Measurements from ENCODE around the gene TUBB3. TPM values are rescaled to one million over a fixed set of nuclear protein-coding genes. Genes with fewer than 3 reads are reported as not detected.
A peak's percentile ranks its signal among the peaks of the same experiment; 100 is the strongest.
"Not testable (repeated sequence)": the region's sequence is repeated elsewhere in the genome, so short reads cannot be mapped to it uniquely, and the experiment has no call there.

Gene TUBB3
- total RNA-seq, 1 experiment from 2014 or later = 173 TPM

- H3K36me3 ChIP-seq (ENCODE audit: control insufficient read depth in 1 of 2, insufficient read depth in 2 of 2, low read length in 2 of 2) = 0 out of 4 replicates have a peak, but pooled peaks cover 2 to 14% of the 10 kb centered on the region in 2 experiments
- no peak overlapping the region for H3K4me2 ChIP-seq (ENCODE audit: low read length)
- RAD21 ChIA-PET (ENCODE audit: low non-redundant PET in 1 of 2, low total read pairs in 2 of 2, uncharacterized antibody in 2 of 2, unreplicated experiment in 2 of 2) = no interaction called here
- H3K27ac ChIP-seq (ENCODE audit: low read depth, low read length) = no peak overlapping the region
- H3K4me1 ChIP-seq (ENCODE audit: control insufficient read depth in 1 of 2, insufficient read depth in 2 of 2, low read length in 2 of 2) = peaks cover 2 to 3% of the 10 kb centered on the region in 2 experiments; a peak in 2 of 4 replicates
- no peaks in the 10 kb centered on the region for H3K27me3 ChIP-seq (ENCODE audit: insufficient read depth, low read length)
- H4K20me1 ChIP-seq (ENCODE audit: insufficient read depth) = no peaks in the 10 kb centered on the region
- no TSS peak for BruUV-seq (replicated peaks)
- CTCF ChIA-PET = no interaction called here
- no peak for ATAC-seq
- no peak overlapping the region for H3K9ac ChIP-seq (ENCODE audit: low read length)
- TF ChIP-seq ZBTB33 (IDR thresholded peaks at IDR 0.05; ENCODE audit: extremely low read depth, insufficient replicate concordance, low read length) (no peak), EZH2 (IDR thresholded peaks at IDR 0.05) (no peak), MAX (IDR thresholded peaks at IDR 0.05) (no peak)
- POLR2A ChIA-PET = no interaction called here
- H3K9me2 ChIP-seq (ENCODE audit: insufficient read depth) = no peaks in the 10 kb centered on the region
- intact Hi-C loops (cut with micrococcal nuclease) = no loop called here
- DNase-seq (ENCODE audit: low read depth, low spot score) = no peak
- no peak overlapping the region for H2AFZ ChIP-seq (ENCODE audit: low read depth, low read length, poor library complexity, severe bottlenecking)
- no peaks in the 10 kb centered on the region; a peak in 1 of 4 replicates for H3K9me3 ChIP-seq (ENCODE audit: control insufficient read depth in 1 of 2, insufficient read depth in 1 of 2, low read depth in 1 of 2, low read length in 2 of 2)
- H3K4me3 ChIP-seq (replicated peaks in 1 of 2; ENCODE audit: low read depth in 1 of 2, low read length in 2 of 2) = no peak overlapping the region
- H3K79me2 ChIP-seq (ENCODE audit: insufficient read depth, low read length) = no peaks in the 10 kb centered on the region
Observed at GRCh38 chr16:89966756-89967155, 43.6 kb downstream of the TUBB3 start.

GRCh38 chr16:89967436-89967835, 44.3 kb downstream of the TUBB3 start:
- BruUV-seq (replicated peaks) = TSS peak; percentile 43
- H3K36me3 ChIP-seq (ENCODE audit: control insufficient read depth in 1 of 2, insufficient read depth in 2 of 2, low read length in 2 of 2) = 0 out of 4 replicates have a peak, but pooled peaks cover 2 to 14% of the 10 kb centered on the region in 2 experiments
- H3K9ac ChIP-seq (ENCODE audit: low read length); H3K4me1 ChIP-seq (ENCODE audit: control insufficient read depth in 1 of 2, insufficient read depth in 2 of 2, low read length in 2 of 2); H3K9me3 ChIP-seq (ENCODE audit: control insufficient read depth in 1 of 2, insufficient read depth in 1 of 2, low read depth in 1 of 2, low read length in 2 of 2); H3K4me2 ChIP-seq (ENCODE audit: low read length); RAD21 ChIA-PET (ENCODE audit: low non-redundant PET in 1 of 2, low total read pairs in 2 of 2, uncharacterized antibody in 2 of 2, unreplicated experiment in 2 of 2); H4K20me1 ChIP-seq (ENCODE audit: insufficient read depth); DNase-seq (ENCODE audit: low read depth, low spot score); ATAC-seq; H3K79me2 ChIP-seq (ENCODE audit: insufficient read depth, low read length); H3K27ac ChIP-seq (ENCODE audit: low read depth, low read length); H3K27me3 ChIP-seq (ENCODE audit: insufficient read depth, low read length); CTCF ChIA-PET; POLR2A ChIA-PET; intact Hi-C loops (cut with micrococcal nuclease); H3K9me2 ChIP-seq (ENCODE audit: insufficient read depth); H2AFZ ChIP-seq (ENCODE audit: low read depth, low read length, poor library complexity, severe bottlenecking); H3K4me3 ChIP-seq (replicated peaks in 1 of 2; ENCODE audit: low read depth in 1 of 2, low read length in 2 of 2): not testable (repeated sequence)

GRCh38 chr16:89968074-89968473, 44.9 kb downstream of the TUBB3 start:
- DNase-seq (ENCODE audit: low read depth, low spot score); BruUV-seq (replicated peaks); H3K4me2 ChIP-seq (ENCODE audit: low read length); intact Hi-C loops (cut with micrococcal nuclease); ATAC-seq; H3K27ac ChIP-seq (ENCODE audit: low read depth, low read length); RAD21 ChIA-PET (ENCODE audit: low non-redundant PET in 1 of 2, low total read pairs in 2 of 2, uncharacterized antibody in 2 of 2, unreplicated experiment in 2 of 2); H4K20me1 ChIP-seq (ENCODE audit: insufficient read depth); H2AFZ ChIP-seq (ENCODE audit: low read depth, low read length, poor library complexity, severe bottlenecking); H3K9ac ChIP-seq (ENCODE audit: low read length); H3K4me1 ChIP-seq (ENCODE audit: control insufficient read depth in 1 of 2, insufficient read depth in 2 of 2, low read length in 2 of 2); H3K27me3 ChIP-seq (ENCODE audit: insufficient read depth, low read length); CTCF ChIA-PET; H3K9me2 ChIP-seq (ENCODE audit: insufficient read depth); H3K4me3 ChIP-seq (replicated peaks in 1 of 2; ENCODE audit: low read depth in 1 of 2, low read length in 2 of 2); POLR2A ChIA-PET; H3K79me2 ChIP-seq (ENCODE audit: insufficient read depth, low read length); H3K9me3 ChIP-seq (ENCODE audit: control insufficient read depth in 1 of 2, insufficient read depth in 1 of 2, low read depth in 1 of 2, low read length in 2 of 2): not testable (repeated sequence)
- H3K36me3 ChIP-seq (ENCODE audit: control insufficient read depth in 1 of 2, insufficient read depth in 2 of 2, low read length in 2 of 2) = peaks cover 2 to 14% of the 10 kb centered on the region in 2 experiments; a peak in 1 of 4 replicates

All from HCT116 (cell line).